H9 (cell line): ENCODE results near the gene PIN1. TPM values are rescaled to one million over a fixed set of nuclear protein-coding genes. Genes with fewer than 3 reads are reported as not detected.

Experiments used
- DNase-seq: peaks from one replicate; pipeline ENCODE4 v3.0.0-alpha.2; 2017
- H2AFZ ChIP-seq: one replicate; pipeline ENCODE4 v1.6.1; 2013; ENCODE audit warnings: mild to moderate bottlenecking, low read length, control low read depth, moderate library complexity
- H2AK5ac ChIP-seq: 2 replicates; pipeline ENCODE4 v1.6.1; 2013; ENCODE audit warnings: low read length, control low read depth, mixed read lengths; ENCODE audit not compliant: insufficient read length
- H2BK120ac ChIP-seq: one replicate; pipeline ENCODE4 v1.6.1; 2013; ENCODE audit warnings: low read depth, mild to moderate bottlenecking, low read length, control low read depth, inconsistent platforms; ENCODE audit not compliant: poor library complexity, severe bottlenecking
- H2BK12ac ChIP-seq: 2 replicates; pipeline ENCODE4 v1.6.1; 2013; ENCODE audit warnings: low read length, control low read depth, mixed read lengths, low read depth; ENCODE audit not compliant: insufficient read length
- H2BK15ac ChIP-seq: 2 replicates; pipeline ENCODE4 v1.6.1; 2013; ENCODE audit warnings: low read depth, low read length, control low read depth
- H2BK20ac ChIP-seq: one replicate; pipeline ENCODE4 v1.6.1; 2013; ENCODE audit warnings: low read depth, mild to moderate bottlenecking, low read length, control low read depth, inconsistent platforms; ENCODE audit not compliant: poor library complexity, severe bottlenecking
- H2BK5ac ChIP-seq: 2 replicates; pipeline ENCODE4 v1.6.1; 2013; ENCODE audit warnings: low read length, control low read depth, mixed read lengths; ENCODE audit not compliant: insufficient read length
- H3K14ac ChIP-seq: 2 replicates; pipeline ENCODE4 v1.6.1; 2013; ENCODE audit warnings: low read length, control low read depth; ENCODE audit not compliant: insufficient read depth
- H3K18ac ChIP-seq: 2 replicates; pipeline ENCODE4 v1.6.1; 2013; ENCODE audit warnings: low read depth, mild to moderate bottlenecking, mixed read lengths, low read length, control low read depth; ENCODE audit not compliant: insufficient read length
- H3K23ac ChIP-seq: 2 replicates; pipeline ENCODE4 v1.6.1; 2013; ENCODE audit warnings: low read length, control low read depth, mixed read lengths, low read depth; ENCODE audit not compliant: insufficient read length
- H3K23me2 ChIP-seq: 2 replicates; pipeline ENCODE4 v1.6.1; 2013; ENCODE audit warnings: low read depth, mild to moderate bottlenecking, mixed read lengths, low read length, control low read depth; ENCODE audit not compliant: insufficient read length, poor library complexity, severe bottlenecking
- H3K27ac ChIP-seq: 2 replicates; pipeline ENCODE4 v1.5.1; 2013; ENCODE audit warnings: low read length, control low read depth, mixed read lengths, low read depth; ENCODE audit not compliant: insufficient read length
- H3K27me3 ChIP-seq: 2 replicates; pipeline ENCODE4 v1.6.1; 2013; ENCODE audit warnings: low read length, control low read depth, inconsistent platforms; ENCODE audit not compliant: insufficient read depth
- H3K4ac ChIP-seq: 2 replicates; pipeline ENCODE4 v1.6.1; 2013; ENCODE audit warnings: low read depth, mild to moderate bottlenecking, control low read depth, inconsistent platforms, low read length, moderate library complexity
- H3K4me1 ChIP-seq: 2 replicates; pipeline ENCODE4 v1.6.1; 2013; ENCODE audit warnings: low read length, control low read depth, inconsistent platforms; ENCODE audit not compliant: insufficient read depth
- H3K4me2 ChIP-seq: 2 replicates; pipeline ENCODE4 v1.6.1; 2013; ENCODE audit warnings: low read length, control low read depth, mixed read lengths; ENCODE audit not compliant: insufficient read length, insufficient read depth
- H3K56ac ChIP-seq: 2 replicates; pipeline ENCODE4 v1.6.1; 2013; ENCODE audit warnings: low read depth, mild to moderate bottlenecking, mixed read lengths, low read length, control low read depth; ENCODE audit not compliant: insufficient read length
- H3K79me1 ChIP-seq: 2 replicates; pipeline ENCODE4 v1.6.1; 2013; ENCODE audit warnings: low read depth, mild to moderate bottlenecking, moderate library complexity, low read length, control low read depth, inconsistent platforms; ENCODE audit not compliant: insufficient read depth, poor library complexity, severe bottlenecking
- H3K79me2 ChIP-seq: 2 replicates; pipeline ENCODE4 v1.6.1; 2013; ENCODE audit warnings: low read length, control low read depth, inconsistent platforms; ENCODE audit not compliant: insufficient read depth
- H3K9ac ChIP-seq: 2 replicates; pipeline ENCODE4 v1.6.1; 2013; ENCODE audit warnings: low read length, control low read depth, mixed read lengths; ENCODE audit not compliant: insufficient read length; ENCODE audit errors: extremely low read depth
- H3K9me3 ChIP-seq: one replicate; pipeline ENCODE4 v1.6.1; 2013; ENCODE audit warnings: low read depth, low read length, inconsistent platforms; ENCODE audit not compliant: control insufficient read depth
- H3T11ph ChIP-seq: one replicate; pipeline ENCODE4 v1.6.1; 2013; ENCODE audit warnings: mild to moderate bottlenecking, low read length, control low read depth, inconsistent platforms
- H4K20me1 ChIP-seq: one replicate; pipeline ENCODE4 v1.6.1; 2013; ENCODE audit not compliant: control insufficient read depth, insufficient read length, insufficient read depth
- H4K5ac ChIP-seq: 2 replicates; pipeline ENCODE4 v1.6.1; 2013; ENCODE audit warnings: low read depth, mild to moderate bottlenecking, mixed read lengths, low read length, control low read depth; ENCODE audit not compliant: insufficient read length
- H4K8ac ChIP-seq: replicated peaks from 2 replicates; pipeline ENCODE4 v1.6.1; 2013; ENCODE audit warnings: low read length, control low read depth, mixed read lengths, low read depth; ENCODE audit not compliant: insufficient read length
- H4K91ac ChIP-seq: 2 replicates; pipeline ENCODE4 v1.6.1; 2013; ENCODE audit warnings: low read depth, mild to moderate bottlenecking, moderate library complexity, mixed read lengths, low read length, control low read depth; ENCODE audit not compliant: insufficient read length
- H3K27ac Mint-ChIP-seq, 3 experiments: 2 replicates in 2 of 3; 3 replicates in 1 of 3; pipeline ENCODE4 v1.8.0; 2020 to 2021; ENCODE audit warnings: mixed read lengths in 3 of 3, mild to moderate bottlenecking in 1 of 3, moderate library complexity in 1 of 3
- H3K27me3 Mint-ChIP-seq: 2 replicates; pipeline ENCODE4 v1.8.0; 2021; ENCODE audit warnings: low read depth, mild to moderate bottlenecking, moderate library complexity, mixed read lengths
- H3K36me3 Mint-ChIP-seq, 3 experiments: 2 replicates in 2 of 3; 3 replicates in 1 of 3; pipeline ENCODE4 v1.8.0; 2020 to 2021; ENCODE audit warnings: low read depth in 3 of 3, mixed read lengths in 3 of 3; ENCODE audit not compliant: insufficient read depth in 1 of 3
- H3K4me1 Mint-ChIP-seq, 2 experiments: 2 replicates each; pipeline ENCODE4 v1.8.0; 2020; ENCODE audit warnings: mixed read lengths in 2 of 2
- H3K4me3 Mint-ChIP-seq, 2 experiments: 2 replicates in 1 of 2; 3 replicates in 1 of 2; pipeline ENCODE4 v1.8.0; 2020 to 2021; ENCODE audit warnings: mild to moderate bottlenecking in 2 of 2, mixed read lengths in 2 of 2, moderate library complexity in 1 of 2
- H3K9me3 Mint-ChIP-seq, 2 experiments: 2 replicates in 1 of 2; 3 replicates in 1 of 2; pipeline ENCODE4 v1.8.0; 2020; ENCODE audit warnings: mild to moderate bottlenecking in 2 of 2, mixed read lengths in 2 of 2, moderate library complexity in 1 of 2
- CTCF ChIP-seq: fragments of 200-600 bp; sonication (generic); conservative IDR thresholded peaks from 3 replicates; pipeline ENCODE4 v1.8.0; 2021; ENCODE audit warnings: antibody characterized with exemption, mild to moderate bottlenecking
- WGBS: extraction: QIAGEN DNeasy Blood & Tissue Kit; methylation state at CpG from one replicate; pipeline ENCODE4 v1.1.7; 2013; ENCODE audit warnings: missing lambda C conversion rate, low lambda C conversion rate, mixed read lengths; ENCODE audit not compliant: insufficient read length; ENCODE audit errors: extremely low coverage; 5-methylcytosine and 5-hydroxymethylcytosine counted together
- total RNA-seq: library from RNA; stranded (reverse); gene quantifications from 2 replicates; pipeline ENCODE4 v1.2.1, GENCODE V29; 2021

Gene PIN1
- total RNA-seq, 1 experiment from 2014 or later, result 110 TPM

GRCh38 chr19:9818734-9819595 is 16.2 kb upstream of the PIN1 start, which contains the start of gene FBXL12:
TSS of gene FBXL12 (minus strand) at chr19:9819079. CDS start at chr19:9818813, 266 bp downstream.
- H3K9me3 ChIP-seq, result no peaks in the 10 kb centered on the region
- no peak within 1 kb of the TSS; the same call in 1 of the 2 replicates for H2BK15ac ChIP-seq
- no peak within 1 kb of the TSS for H2AK5ac ChIP-seq
- H3K4me2 ChIP-seq, result peak within 1 kb of the TSS; percentile 100
- no peak within 1 kb of the TSS for H3T11ph ChIP-seq
- H2BK20ac ChIP-seq, result no peak within 1 kb of the TSS
- H2BK5ac ChIP-seq, result no peak within 1 kb of the TSS
- no peak within 1 kb of the TSS for H2BK12ac ChIP-seq
- H3K9me3 Mint-ChIP-seq, result peaks cover 13% of the 10 kb centered on the region in 2 experiments
- no CpG with 5 or more reads among the region's 82 CpGs for WGBS
- H3K27me3 Mint-ChIP-seq, result no peaks in the 10 kb centered on the region
- peaks cover 28 to 29% (median 29%) of the 10 kb centered on the region in 3 experiments for H3K36me3 Mint-ChIP-seq
- H3K14ac ChIP-seq, result peak within 1 kb of the TSS; percentile 98
- H3K27ac Mint-ChIP-seq, result peak within 1 kb of the TSS; percentile 89 to 98 (median 97)
- H3K4me1 Mint-ChIP-seq, result peaks cover 7 to 23% of the 10 kb centered on the region in 2 experiments
- H3K9ac ChIP-seq, result peak within 1 kb of the TSS; percentile 90
- H3K79me2 ChIP-seq, result peaks cover 12% of the 10 kb centered on the region; the same call in 1 of the 2 replicates
- peak; percentile 100 for DNase-seq
- no peak within 1 kb of the TSS for H4K91ac ChIP-seq
- H3K27me3 ChIP-seq, result no peaks in the 10 kb centered on the region
- H3K79me1 ChIP-seq, result peaks cover 13% of the 10 kb centered on the region
- H3K23ac ChIP-seq, result no peak within 1 kb of the TSS
- no peak within 1 kb of the TSS for H3K56ac ChIP-seq
- no peak within 1 kb of the TSS for H4K8ac ChIP-seq
- H3K23me2 ChIP-seq, result peaks cover 7% of the 10 kb centered on the region
- peak within 1 kb of the TSS; percentile 77 for H4K5ac ChIP-seq
- H3K27ac ChIP-seq, result no peak within 1 kb of the TSS
- peak within 1 kb of the TSS; percentile 88 to 94 for H3K4me3 Mint-ChIP-seq
- H3K18ac ChIP-seq, result peak within 1 kb of the TSS; percentile 99
- no peak for TF ChIP-seq CTCF
- peak within 1 kb of the TSS; percentile 89 for H2BK120ac ChIP-seq
- no peak within 1 kb of the TSS for H2AFZ ChIP-seq
- H4K20me1 ChIP-seq, result peaks cover 5% of the 10 kb centered on the region
- H3K4me1 ChIP-seq, result peaks cover 3% of the 10 kb centered on the region; the same call in 1 of the 2 replicates
- H3K4ac ChIP-seq, result no peak within 1 kb of the TSS; the same call in 1 of the 2 replicates
